Activated CD4-positive, alpha-beta T cell treated with anti-CD3 and anti-CD28 coated beads, Interleukin-2, amount 50 U/mL, for 1 hour (primary cell): ENCODE data around the gene CCDC187.

Source experiments
- DNase-seq: peaks from one replicate; pipeline ENCODE4 v3.0.0-alpha.2; 2020

The CCDC187 gene

GRCh38 chr9:136297016-136297691 lies 6.7 kb downstream of the CCDC187 start:
- no peak for DNase-seq

DNA sequence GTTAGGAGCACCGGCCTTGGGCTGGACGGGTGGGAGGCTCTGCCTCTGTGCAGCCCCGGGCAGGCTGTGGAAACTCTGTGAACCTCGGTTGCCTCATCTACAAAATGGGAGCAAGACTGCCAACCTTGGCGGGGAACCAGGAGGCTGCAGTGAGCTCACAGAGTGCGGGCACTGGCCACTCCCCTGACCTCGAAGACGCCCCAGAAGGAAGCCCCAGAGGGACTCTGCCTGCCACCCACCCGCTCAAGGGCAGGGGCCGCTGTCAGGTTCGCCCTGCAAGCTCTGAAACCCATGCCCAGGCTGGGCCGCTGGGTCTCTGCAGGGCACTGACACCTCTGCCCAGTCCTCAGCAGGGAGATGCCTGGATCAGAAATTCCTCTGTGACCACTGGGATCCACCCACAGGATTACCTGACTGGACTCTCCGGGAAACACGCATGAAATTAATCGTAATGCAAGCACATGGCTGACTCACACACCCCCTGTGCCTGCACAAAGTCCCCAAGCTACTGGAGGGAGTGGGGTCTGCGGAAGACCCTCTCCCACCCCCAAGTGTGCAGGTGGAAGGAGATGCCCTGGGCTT lies 7.4 kb downstream of the CCDC187 start:
- DNase-seq: no peak

DNA sequence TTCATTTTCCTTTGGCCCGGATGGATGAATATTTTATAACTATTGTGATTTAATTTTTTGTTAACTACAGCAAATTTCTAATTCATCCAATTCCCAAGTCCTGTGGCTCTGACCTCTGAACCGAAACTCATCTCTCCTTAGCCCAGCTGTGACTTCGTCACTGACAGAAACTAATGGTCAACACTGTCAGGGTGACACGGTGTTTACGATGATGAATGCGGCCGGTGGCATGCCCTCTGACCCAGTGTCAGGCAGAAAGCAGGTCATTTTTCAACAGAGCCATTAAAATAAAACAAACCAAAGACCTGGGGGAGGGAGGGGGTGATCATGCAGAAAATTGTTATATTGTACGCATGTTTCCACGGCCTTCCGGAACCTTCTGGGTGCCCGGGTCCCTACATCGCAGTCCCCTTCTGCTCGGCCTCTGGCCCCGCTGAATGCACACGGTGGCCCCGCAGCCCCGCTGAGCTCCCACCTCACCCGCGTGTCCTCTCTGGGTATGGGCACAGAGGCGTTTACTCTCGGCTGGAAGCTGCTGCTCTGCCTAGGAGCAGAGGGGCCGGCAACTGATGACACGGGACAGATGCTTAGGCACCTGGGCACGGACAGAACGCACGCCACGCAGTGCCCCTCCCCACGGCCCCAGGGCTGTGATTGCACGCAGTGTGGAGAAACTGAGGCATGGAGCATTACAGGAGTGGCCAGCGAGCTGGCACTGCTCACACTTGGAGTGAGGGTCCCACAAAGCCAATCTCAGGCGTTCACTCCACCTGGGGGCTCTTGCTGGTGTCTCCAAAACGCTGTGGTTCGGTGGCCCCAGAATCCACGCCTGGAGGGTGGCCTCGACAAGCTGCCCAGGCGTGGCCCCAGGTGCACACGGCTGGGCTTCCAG lies 8.1 kb downstream of the CCDC187 start:
- DNase-seq: no peak

DNA sequence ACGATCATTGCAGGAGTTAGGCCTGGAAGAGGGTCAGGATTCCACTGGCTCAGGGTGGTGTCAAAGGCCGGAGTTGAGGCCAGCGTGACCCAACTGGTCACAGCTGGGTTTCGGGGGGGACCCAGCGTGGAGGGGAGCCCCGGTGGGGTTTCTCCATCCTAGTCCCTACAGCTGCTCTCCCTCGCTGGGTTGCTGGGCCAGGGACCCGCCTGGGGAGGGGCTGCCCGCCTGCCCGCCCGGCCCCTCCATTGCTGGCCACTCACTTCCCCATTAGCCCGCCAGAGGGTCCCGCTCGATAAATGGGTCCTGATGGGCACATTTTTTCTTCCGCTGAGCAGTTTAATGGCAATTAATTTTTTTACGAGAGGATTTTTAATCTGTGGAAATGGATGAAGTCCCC lies 8.8 kb downstream of the CCDC187 start:
- DNase-seq: no peak

DNA sequence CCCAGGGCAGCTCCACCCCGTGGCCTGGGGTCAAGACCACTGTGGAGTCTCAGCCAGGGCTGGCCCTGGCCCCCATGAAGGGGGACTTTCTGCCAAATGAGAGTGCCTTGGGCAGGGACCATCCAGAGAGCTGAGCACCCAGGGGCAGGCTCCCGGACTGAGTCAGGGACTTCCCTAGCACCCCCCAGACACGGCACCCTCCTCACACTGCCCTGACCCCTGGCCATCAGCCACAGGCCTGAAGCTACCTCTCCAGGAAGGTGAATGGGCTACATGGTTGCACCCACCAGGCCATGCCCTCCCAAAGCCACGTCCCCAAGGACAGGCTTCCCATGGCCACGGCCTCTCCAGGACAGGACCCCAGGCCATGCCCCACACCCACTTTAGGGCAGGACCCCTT lies 9.5 kb downstream of the CCDC187 start:
- no peak for DNase-seq

DNA sequence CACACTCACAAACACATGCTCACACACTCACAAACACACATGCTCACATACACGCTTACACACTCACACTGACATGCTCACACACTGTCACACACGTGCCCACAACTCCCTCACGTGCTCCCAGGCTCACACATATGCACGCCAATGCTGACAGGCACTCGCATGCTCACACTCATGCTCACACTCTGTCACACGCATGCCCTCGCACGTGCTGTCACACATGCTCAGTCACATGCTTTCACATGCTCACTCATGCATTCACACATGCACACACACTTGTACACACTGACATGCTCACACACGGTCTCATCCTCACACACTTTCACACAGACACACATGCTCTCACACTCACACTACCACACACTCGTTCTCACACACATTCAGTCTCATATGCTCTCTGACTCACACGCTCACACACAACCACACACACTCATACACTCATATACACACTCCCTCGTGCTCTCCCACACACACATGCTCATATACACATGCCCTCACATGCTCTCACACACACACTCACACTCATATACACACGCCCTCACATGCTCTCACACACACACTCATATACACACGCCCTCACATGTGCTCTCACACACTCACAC lies 10.3 kb downstream of the CCDC187 start:
- no peak for DNase-seq

- DNase-seq: no peak
Observed at GRCh38 chr9:136292591-136293448, 11.1 kb downstream of the CCDC187 start.

GRCh38 chr9:136292026-136292538 lies 11.8 kb downstream of the CCDC187 start:
- DNase-seq: no peak

GRCh38 chr9:136291306-136292025 lies 12.4 kb downstream of the CCDC187 start:
- no peak for DNase-seq

DNA sequence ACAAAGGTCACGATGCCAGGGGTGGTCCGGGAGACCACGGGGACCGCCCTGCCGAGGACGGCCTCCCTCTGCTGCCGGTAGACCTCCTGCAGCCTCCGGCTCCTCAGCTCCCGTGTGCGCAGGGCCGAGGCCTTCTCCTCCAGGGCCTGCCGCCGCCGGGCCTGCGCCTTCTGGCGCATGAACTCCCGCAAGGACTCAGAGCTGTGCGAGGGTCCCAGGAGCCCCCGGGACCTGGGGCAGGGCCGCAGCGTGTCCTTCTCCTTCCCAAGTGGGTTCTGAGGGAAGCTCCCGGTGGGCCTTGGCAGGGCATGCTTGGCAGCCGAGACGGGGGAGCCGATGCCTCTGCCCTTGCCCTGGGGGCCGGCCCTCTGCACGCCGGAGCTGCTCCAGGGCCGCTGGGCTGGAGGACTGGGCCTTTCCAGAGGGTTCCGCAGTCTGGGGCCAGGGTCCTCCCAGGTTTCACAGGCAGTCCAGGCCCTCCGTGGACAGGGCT lies 13.3 kb downstream of the CCDC187 start:
- no peak for DNase-seq

DNA sequence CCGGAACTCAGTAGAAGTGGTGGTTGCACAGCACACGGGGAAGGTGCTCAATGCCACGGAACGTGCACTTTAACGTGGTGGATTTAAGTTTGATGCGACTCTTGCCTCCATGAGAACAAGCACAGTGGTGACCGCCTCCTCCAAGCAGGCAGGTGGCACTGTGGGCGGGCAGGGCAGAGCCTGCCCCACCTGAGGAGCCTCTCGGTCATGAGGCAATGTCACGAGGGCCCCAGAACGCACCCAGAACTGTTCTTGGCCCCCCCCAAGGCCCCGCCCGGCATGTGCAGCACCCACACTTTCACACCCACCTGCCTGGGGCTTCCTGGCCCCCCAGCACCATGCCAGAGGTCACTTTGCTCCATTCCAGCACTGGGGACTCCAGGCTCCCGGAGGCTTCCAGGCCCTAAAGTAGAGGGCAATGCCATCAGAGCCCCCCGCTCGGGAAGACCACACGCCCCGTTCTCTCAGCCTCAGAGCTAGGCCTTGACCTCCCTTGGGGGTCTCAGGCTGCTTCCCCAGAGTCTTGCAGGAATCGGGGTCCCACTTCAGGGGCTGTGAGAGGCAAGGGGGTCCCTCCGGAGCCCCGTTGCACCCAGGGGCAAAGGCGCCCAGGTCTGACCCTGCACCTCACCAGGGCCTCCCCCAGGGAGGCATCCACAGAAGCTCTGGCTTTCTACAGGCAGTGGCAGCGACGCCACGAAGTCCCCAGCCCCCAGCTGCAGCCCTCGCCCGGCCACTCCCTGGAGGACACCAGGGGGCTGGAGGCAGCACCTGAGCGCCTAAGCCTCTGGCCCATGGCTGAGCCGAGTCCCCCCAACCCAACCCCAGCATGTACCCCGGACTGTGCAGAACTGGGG lies 14.0 kb downstream of the CCDC187 start:
- no peak for DNase-seq

GRCh38 chr9:136287960-136288753 lies 15.7 kb downstream of the CCDC187 start:
- no peak for DNase-seq

- DNase-seq: no peak
Observed at GRCh38 chr9:136286987-136287379, 16.9 kb downstream of the CCDC187 start.

DNA sequence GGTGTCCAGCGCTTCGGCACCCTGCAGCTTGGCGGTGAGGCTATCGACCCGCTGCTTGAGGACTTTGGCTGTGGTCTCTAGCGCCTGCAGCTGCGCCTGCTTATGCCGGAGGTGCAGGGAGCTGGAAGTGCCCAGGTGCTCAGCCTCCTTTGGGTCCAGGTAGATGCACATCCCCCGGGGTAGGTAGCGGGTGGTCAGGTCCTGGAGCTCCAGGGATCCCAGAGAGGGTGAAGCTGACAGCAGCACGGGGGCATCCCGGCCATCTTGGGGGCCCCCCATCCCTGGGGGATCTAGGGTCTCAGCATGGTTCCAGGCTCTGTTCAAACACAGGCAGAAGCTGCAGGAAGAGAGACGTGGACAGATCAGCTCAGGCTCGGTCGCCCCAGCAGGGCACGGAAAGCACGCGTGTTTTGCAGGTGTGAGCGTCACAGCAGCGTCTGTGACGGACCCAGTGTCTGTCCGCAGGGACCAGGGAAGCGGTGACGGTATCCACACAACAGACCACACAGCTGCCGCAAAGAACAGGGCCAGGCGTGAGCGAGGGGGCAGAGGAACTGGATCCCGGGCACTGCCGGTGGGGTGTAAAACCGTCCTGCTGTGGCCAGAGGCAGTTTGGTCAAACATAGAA lies 17.4 kb downstream of the CCDC187 start:
- no peak for DNase-seq

- DNase-seq: no peak
Observed at GRCh38 chr9:136285501-136286358, 18.2 kb downstream of the CCDC187 start.

GRCh38 chr9:136284951-136285350 lies 18.9 kb downstream of the CCDC187 start:
- DNase-seq: no peak

DNA sequence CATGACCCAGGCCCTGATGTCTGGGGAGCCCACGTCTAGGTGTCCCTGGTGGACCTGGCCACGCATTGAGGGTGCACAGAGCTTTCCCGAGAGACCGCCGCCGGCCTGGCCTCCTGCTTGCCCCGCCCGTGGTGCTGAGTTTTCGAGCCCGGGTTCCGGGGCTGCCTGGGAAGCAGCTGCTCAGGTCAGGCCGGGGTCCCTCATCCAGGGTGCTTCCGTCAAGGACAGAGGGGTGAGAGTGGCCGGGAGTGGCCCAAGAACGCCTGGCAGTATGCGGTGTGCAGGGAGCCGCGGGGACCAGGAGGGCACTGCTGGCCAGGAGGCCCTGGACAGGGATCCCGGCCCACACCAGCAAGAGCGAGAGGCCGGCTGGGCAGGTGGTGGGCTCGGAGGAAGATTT lies 19.6 kb downstream of the CCDC187 start:
- no peak for DNase-seq
